Ectodermal cell (in vitro differentiated cells): ENCODE measurements around the gene PSMF1.

Experiments
- H3K27ac ChIP-seq: 2 replicates; pipeline ENCODE4 v1.7.0; 2013; ENCODE audit warnings: mild to moderate bottlenecking, low read depth, low read length; ENCODE audit not compliant: insufficient read depth, poor library complexity, severe bottlenecking
- H3K27me3 ChIP-seq: 2 replicates; pipeline ENCODE4 v1.7.0; 2013; ENCODE audit warnings: mild to moderate bottlenecking, low read length; ENCODE audit not compliant: insufficient read depth, control insufficient read depth, poor library complexity, severe bottlenecking
- H3K36me3 ChIP-seq: one replicate; pipeline ENCODE4 v1.7.0; 2013; ENCODE audit warnings: low read length; ENCODE audit not compliant: control insufficient read depth, insufficient read depth
- H3K4me1 ChIP-seq: one replicate; pipeline ENCODE4 v1.7.0; 2013; ENCODE audit warnings: low read length; ENCODE audit not compliant: control insufficient read depth, insufficient read depth
- H3K4me3 ChIP-seq: 2 replicates; pipeline ENCODE4 v1.7.0; 2013; ENCODE audit warnings: low read depth, low read length, control low read depth; ENCODE audit not compliant: insufficient read depth
- H3K9me3 ChIP-seq: 2 replicates; pipeline ENCODE4 v1.7.0; 2013; ENCODE audit warnings: mild to moderate bottlenecking, low read length, moderate library complexity; ENCODE audit not compliant: control insufficient read depth
- WGBS, 2 experiments: methylation state at CpG; one replicate each; pipeline ENCODE4 v1.1.7; 2013; ENCODE audit warnings: missing lambda C conversion rate in 2 of 2; 5-methylcytosine and 5-hydroxymethylcytosine counted together

Gene PSMF1

DNA sequence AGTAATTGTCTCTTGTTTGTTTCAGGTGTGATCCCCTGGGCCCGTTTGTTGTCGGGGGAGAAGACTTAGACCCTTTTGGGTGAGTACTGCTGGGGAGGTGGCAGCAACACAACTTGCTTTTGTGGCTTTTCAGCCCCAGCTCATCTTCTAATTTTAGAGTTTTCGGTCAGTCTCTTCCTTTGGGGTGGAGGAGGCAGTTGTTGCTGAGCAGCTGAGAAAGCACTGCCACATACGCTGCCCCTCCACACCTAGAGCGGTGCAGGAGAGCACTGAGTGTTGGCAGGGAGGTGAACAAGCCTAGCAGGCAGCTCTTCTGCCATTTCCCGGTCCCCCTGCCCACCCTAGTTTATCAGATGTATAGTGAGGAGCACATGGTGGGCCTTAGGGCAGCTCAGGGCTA, 44.7 kb downstream of the PSMF1 start:
- Histone ChIP-seq H3K27me3 (no peaks in the 10 kb centered on the region), H3K4me3 (no peak overlapping the region), H3K4me1 (no peaks in the 10 kb centered on the region), H3K36me3 (peaks cover 21% of the 10 kb centered on the region), H3K9me3 (no peaks in the 10 kb centered on the region), H3K27ac (no peak overlapping the region)
- WGBS, 2 experiments, result 94 to 98% methylated on average over 6 of the region's 6 CpGs

DNA sequence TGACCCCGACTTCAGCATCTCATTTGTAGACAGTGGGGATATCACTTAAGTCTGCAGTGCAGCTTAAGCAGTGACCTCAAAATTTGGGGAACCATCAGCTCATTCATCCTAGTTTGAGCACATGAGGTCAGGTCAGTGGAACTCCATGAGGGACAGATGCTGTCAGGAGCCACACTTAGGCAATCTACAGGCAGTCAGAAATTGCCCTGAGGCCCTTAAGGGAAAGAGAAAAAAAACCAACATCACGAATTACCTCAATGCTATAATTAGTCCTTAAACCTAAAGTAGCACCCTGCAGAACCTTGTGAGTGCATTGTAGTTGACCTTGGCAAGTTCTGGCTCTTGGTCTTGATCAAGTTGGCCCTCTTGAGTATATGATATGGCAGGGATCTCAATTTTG, 45.3 kb downstream of the PSMF1 start:
- no peaks in the 10 kb centered on the region for H3K9me3 ChIP-seq
- 90 to 98% methylated on average over 2 of the region's 2 CpGs for WGBS, 2 experiments
- H3K4me1 ChIP-seq, result no peaks in the 10 kb centered on the region
- H3K27me3 ChIP-seq, result no peaks in the 10 kb centered on the region
- H3K36me3 ChIP-seq, result peaks cover 26% of the 10 kb centered on the region
- no peak overlapping the region for H3K4me3 ChIP-seq
- H3K27ac ChIP-seq, result no peak overlapping the region

GRCh38 chr20:1164871-1165270, 46.5 kb downstream of the PSMF1 start:
- Histone ChIP-seq H3K4me1 (no peaks in the 10 kb centered on the region), H3K27me3 (no peaks in the 10 kb centered on the region), H3K4me3 (no peak overlapping the region), H3K27ac (no peak overlapping the region), H3K36me3 (peaks cover 26% of the 10 kb centered on the region), H3K9me3 (no peaks in the 10 kb centered on the region)
- WGBS, 2 experiments, result 92 to 96% methylated on average over 7 of the region's 7 CpGs

DNA sequence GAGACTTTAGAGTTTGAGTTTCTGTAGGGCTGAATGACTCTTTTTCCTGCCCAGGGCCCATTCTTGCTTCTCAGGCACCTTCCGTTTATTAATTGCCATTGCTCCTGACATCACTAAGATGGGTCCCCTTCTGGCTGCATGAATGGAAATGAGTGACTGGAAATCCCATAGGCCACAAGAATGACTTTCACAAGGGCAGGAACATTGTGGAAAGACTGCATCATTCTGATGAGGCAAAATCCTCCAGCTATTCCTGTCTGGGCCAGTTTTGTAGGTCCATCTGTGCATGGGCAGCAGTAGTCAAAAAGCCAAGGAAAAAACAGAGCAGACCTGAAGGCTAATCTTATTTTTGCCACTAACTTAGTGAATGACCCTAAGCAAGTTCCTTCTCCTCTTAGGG, 47.1 kb downstream of the PSMF1 start:
- Histone ChIP-seq H3K27ac (no peak overlapping the region), H3K36me3 (peaks cover 26% of the 10 kb centered on the region), H3K27me3 (no peaks in the 10 kb centered on the region), H3K4me3 (no peak overlapping the region), H3K4me1 (no peaks in the 10 kb centered on the region), H3K9me3 (no peaks in the 10 kb centered on the region)
- WGBS, 2 experiments, result 88 to 100% methylated on average over 1 of the region's 1 CpG

DNA sequence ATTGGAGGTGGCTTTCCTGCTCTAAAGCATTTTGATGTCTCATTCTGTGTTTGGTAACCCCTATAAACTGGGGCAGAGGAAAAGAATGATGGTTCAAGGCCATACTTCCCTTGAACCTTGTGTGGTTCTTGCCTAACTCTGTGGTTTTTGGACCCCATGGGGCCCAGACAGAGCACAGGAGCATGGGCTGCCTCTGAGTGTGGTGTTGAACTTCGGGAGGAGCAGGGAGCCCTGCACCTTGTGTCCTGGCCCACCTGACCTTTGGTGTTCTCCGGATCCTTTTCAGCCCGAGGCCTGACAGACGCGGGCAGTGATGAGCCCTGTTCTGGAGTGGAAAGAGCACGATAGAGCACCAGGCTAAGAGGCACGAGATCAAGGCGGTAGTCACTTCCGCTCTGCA, 47.5 kb downstream of the PSMF1 start:
- Histone ChIP-seq H3K4me3 (no peak overlapping the region), H3K27ac (no peak overlapping the region), H3K9me3 (no peaks in the 10 kb centered on the region), H3K36me3 (peaks cover 26% of the 10 kb centered on the region), H3K4me1 (no peaks in the 10 kb centered on the region), H3K27me3 (no peaks in the 10 kb centered on the region)
- 92 to 96% methylated on average over 9 of the region's 9 CpGs for WGBS, 2 experiments

DNA sequence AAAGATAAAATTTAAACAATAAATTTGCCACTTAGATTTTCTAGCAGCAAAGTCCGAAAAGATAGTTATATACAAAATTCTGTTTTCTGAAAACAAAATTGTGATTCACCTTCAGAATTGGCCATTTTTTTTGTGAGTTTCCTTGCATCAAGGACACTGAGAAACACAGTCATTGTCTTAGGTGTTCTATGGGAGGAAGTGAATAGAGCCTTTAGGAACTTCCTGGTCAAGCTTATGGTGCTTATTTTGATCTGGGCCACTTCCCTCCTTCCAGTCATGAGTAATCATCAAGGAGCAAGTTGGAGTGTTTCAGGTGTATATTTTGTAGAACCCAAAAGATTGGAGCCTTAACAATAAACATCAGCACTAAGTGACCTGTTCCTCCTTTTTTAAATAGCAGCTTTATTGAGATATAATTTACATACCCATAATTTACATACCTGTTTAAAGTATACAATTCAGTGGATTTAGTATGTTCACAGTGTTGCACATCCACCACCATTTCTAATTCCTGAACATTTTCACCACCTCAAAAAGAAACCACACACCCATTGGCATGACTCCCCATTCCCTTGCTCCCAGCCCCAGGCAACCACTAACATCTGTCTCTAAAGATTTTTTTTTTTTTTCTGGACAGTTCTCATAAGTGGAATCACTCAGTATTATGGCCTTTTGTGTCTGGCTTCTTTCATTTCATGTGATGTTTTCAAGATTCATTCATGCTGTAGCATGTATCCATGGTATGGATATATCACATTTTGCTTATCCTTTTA, 48.7 kb downstream of the PSMF1 start:
- H3K27me3 ChIP-seq, result no peaks in the 10 kb centered on the region
- no peak overlapping the region for H3K27ac ChIP-seq
- H3K4me3 ChIP-seq, result no peak overlapping the region
- 80 to 100% methylated on average over 1 of the region's 1 CpG for WGBS, 2 experiments
- peaks cover 26% of the 10 kb centered on the region for H3K36me3 ChIP-seq
- H3K9me3 ChIP-seq, result no peaks in the 10 kb centered on the region
- no peaks in the 10 kb centered on the region for H3K4me1 ChIP-seq

GRCh38 chr20:1169224-1169623, 50.8 kb downstream of the PSMF1 start:
- no peaks in the 10 kb centered on the region for H3K27me3 ChIP-seq
- peaks cover 21% of the 10 kb centered on the region for H3K36me3 ChIP-seq
- no peaks in the 10 kb centered on the region for H3K4me1 ChIP-seq
- no peaks in the 10 kb centered on the region for H3K9me3 ChIP-seq
- no peak overlapping the region for H3K4me3 ChIP-seq
- no peak overlapping the region for H3K27ac ChIP-seq
- WGBS, 2 experiments, result 91 to 95% methylated on average over 5 of the region's 5 CpGs

DNA sequence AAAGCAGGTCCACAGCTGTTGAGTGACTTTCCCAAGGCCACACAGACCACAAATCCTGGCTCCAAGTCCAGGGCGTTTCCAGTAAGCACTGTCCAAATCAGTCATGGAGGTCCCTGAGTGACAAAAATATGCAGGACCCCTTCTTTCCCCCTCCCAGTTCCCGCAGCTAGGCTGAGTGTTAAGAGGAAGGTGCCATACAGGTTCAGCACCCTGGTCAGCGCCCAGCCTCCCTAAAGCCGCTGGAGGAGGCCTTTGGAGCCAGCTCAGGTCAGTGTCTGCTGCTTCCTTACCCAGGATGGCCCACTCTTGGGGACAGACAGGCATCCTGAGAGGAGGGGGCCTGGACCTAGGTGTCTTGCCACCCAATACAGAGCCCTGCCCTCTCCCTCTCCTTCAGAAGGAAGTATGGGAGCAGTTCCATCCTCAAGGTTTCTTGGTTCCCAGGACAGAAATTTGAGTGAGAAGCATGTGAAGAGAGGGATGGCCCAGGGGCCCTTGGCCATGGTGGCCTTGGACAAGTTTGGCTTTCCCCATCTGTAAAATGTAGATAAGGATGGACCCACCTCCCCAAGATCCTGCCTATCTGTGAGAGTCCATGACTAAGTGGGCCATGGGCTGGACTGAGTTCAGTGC, 53.2 kb downstream of the PSMF1 start:
- Histone ChIP-seq H3K27me3 (no peaks in the 10 kb centered on the region), H3K4me1 (no peaks in the 10 kb centered on the region), H3K9me3 (no peaks in the 10 kb centered on the region), H3K27ac (no peak overlapping the region), H3K36me3 (peaks cover 5% of the 10 kb centered on the region), H3K4me3 (no peak overlapping the region)
- 57 to 58% methylated on average over 4 of the region's 4 CpGs for WGBS, 2 experiments

GRCh38 chr20:1173698-1174097, 55.3 kb downstream of the PSMF1 start:
- H3K9me3 ChIP-seq, result no peaks in the 10 kb centered on the region
- H3K27me3 ChIP-seq, result no peaks in the 10 kb centered on the region
- no peak overlapping the region for H3K27ac ChIP-seq
- no peaks in the 10 kb centered on the region for H3K36me3 ChIP-seq
- H3K4me3 ChIP-seq, result no peak overlapping the region
- 84 to 85% methylated on average over 4 of the region's 4 CpGs for WGBS, 2 experiments
- no peaks in the 10 kb centered on the region for H3K4me1 ChIP-seq

DNA sequence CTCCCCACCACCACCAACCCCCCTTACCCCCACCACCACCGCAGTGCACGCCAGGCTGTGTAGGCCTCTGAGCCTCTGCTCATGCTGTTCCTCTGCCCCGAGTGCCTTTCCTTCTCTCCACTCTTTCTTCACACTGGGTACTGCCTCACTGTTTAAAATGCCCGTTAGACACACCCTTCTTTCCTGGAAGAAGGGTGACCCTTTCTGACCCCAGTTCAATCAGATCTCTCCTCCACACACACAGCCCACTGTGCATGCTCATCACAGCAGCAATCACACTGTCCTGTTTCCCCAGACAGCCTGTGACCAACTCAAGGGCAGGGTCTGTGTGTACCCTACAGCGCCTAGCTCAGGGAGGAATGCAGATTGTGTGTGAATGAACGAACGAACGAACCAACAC, 56.4 kb downstream of the PSMF1 start:
- Histone ChIP-seq H3K4me1 (no peaks in the 10 kb centered on the region), H3K36me3 (no peaks in the 10 kb centered on the region), H3K9me3 (no peaks in the 10 kb centered on the region), H3K27ac (no peak overlapping the region), H3K27me3 (no peaks in the 10 kb centered on the region), H3K4me3 (no peak overlapping the region)
- WGBS, 2 experiments, result 94 to 95% methylated on average over 8 of the region's 8 CpGs
